GM12878 (cell line): Measurements from ENCODE around the gene FKBP6. TPM values are rescaled to one million over a fixed set of nuclear protein-coding genes. Genes with fewer than 3 reads are reported as not detected.

Source experiments
- ATAC-seq: fragments of 200-7000 bp; cut with Tn5 transposase; 3 replicates; pipeline ENCODE4 v1.9.1; 2020; ENCODE audit warnings: mild to moderate bottlenecking, moderate library complexity
- BruUV-seq: library from RNA; stranded (reverse); fragments of 400-500 nt; replicated peaks from 2 replicates; lab custom pipeline; 2021; lab: Mats Ljungman, UMichigan
- CTCF ChIA-PET: fragments of 300-600 bp; sonication (Branson Sonifier 250); formaldehyde crosslinking; extraction: SDS; loops from one replicate; lab custom pipeline; 2021; ENCODE audit warnings: inconsistent platforms; lab: Yijun Ruan, JAX
- POLR2A ChIA-PET: fragments of 350-600 bp; formaldehyde crosslinking; extraction: SDS; loops from one replicate; lab custom pipeline; 2021; ENCODE audit warnings: inconsistent platforms; lab: Charles Lee
- RAD21 ChIA-PET: fragments of 300-600 bp; sonication (Branson Sonifier 250); formaldehyde crosslinking; loops from one replicate; lab custom pipeline; 2023; ENCODE audit warnings: antibody characterized with exemption; ENCODE audit not compliant: unreplicated experiment; lab: Charles Lee
- SMC1A ChIA-PET: fragments of 300-600 bp; sonication (Branson Sonifier 250); formaldehyde crosslinking; loops from one replicate; lab custom pipeline; 2023; ENCODE audit not compliant: unreplicated experiment, uncharacterized antibody; lab: Charles Lee
- DNase-seq: peaks from one replicate; pipeline ENCODE4 v3.0.0-alpha.2; 2011; ENCODE audit warnings: low read depth, low spot score
- FAIRE-seq: peaks from 3 replicates; lab custom pipeline; 2011; peaks lifted over from hg19 to GRCh38; lab: Jason Lieb, UNC
- H2AFZ ChIP-seq: 2 replicates; pipeline ENCODE4 v1.6.0; 2011; ENCODE audit warnings: low read depth, low read length, control low read depth; ENCODE audit not compliant: control insufficient read depth
- H3K27ac ChIP-seq: 2 replicates; pipeline ENCODE4 v1.5.1; 2011; ENCODE audit warnings: control low read depth; ENCODE audit not compliant: control insufficient read depth, insufficient read depth
- H3K27me3 ChIP-seq, 2 experiments: replicated peaks in 1 of 2; 2 replicates each; pipeline versions ENCODE4 v1.6.0 to v1.6.1; 2011; ENCODE audit warnings: low read length in 1 of 2; ENCODE audit not compliant: control insufficient read depth in 2 of 2, insufficient read depth in 2 of 2
- H3K36me3 ChIP-seq, 2 experiments: 2 replicates each; pipeline ENCODE4 v1.5.1; 2011; ENCODE audit warnings: low read length in 1 of 2; ENCODE audit not compliant: control insufficient read depth in 2 of 2, insufficient read depth in 2 of 2
- H3K4me1 ChIP-seq: 2 replicates; pipeline ENCODE4 v1.6.1; 2011; ENCODE audit warnings: mild to moderate bottlenecking, low read length, moderate library complexity, mixed read lengths; ENCODE audit not compliant: control insufficient read depth, insufficient read depth
- H3K4me2 ChIP-seq: 2 replicates; pipeline ENCODE4 v1.6.0; 2011; ENCODE audit warnings: control low read depth; ENCODE audit not compliant: control insufficient read depth, insufficient read depth
- H3K4me3 ChIP-seq: fragments of 200-600 bp; sonication (generic); 2 replicates; pipeline ENCODE4 v1.5.1; 2016
- H3K79me2 ChIP-seq: 2 replicates; pipeline ENCODE4 v1.6.0; 2011; ENCODE audit warnings: low read length; ENCODE audit not compliant: control insufficient read depth, insufficient read depth
- H3K9ac ChIP-seq: 2 replicates; pipeline ENCODE4 v1.8.0; 2011; ENCODE audit warnings: low read length, control low read depth, mixed read lengths; ENCODE audit not compliant: control insufficient read depth, insufficient read depth
- H3K9me3 ChIP-seq: replicated peaks from 3 replicates; pipeline ENCODE4 v1.5.1; 2011; ENCODE audit warnings: mild to moderate bottlenecking, low read length; ENCODE audit not compliant: control insufficient read depth, insufficient read depth
- H4K20me1 ChIP-seq: 2 replicates; pipeline ENCODE4 v1.6.0; 2011; ENCODE audit not compliant: control insufficient read depth, insufficient read depth
- ATF3 ChIP-seq: IDR thresholded peaks from 2 replicates; pipeline ENCODE4 v1.6.1; 2011; ENCODE audit warnings: low read depth, mild to moderate bottlenecking, low read length, moderate library complexity, borderline replicate concordance; ENCODE audit errors: extremely low read depth
- FOS ChIP-seq: IDR thresholded peaks from 3 replicates; pipeline ENCODE4 v1.6.1; 2011; ENCODE audit warnings: borderline replicate concordance; ENCODE audit not compliant: insufficient read length; ENCODE audit errors: extremely low read depth
- HDAC2 ChIP-seq: fragments of 200-600 bp; sonication (generic); IDR thresholded peaks from 2 replicates; pipeline ENCODE4 v1.6.1; 2017
- MTA3 ChIP-seq: IDR thresholded peaks from 2 replicates; pipeline ENCODE4 v1.6.1; 2012; ENCODE audit warnings: low read length, inconsistent platforms, borderline replicate concordance
- POLR2AphosphoS2 ChIP-seq: IDR thresholded peaks from 2 replicates; pipeline ENCODE4 v1.6.1; 2011; ENCODE audit warnings: low read depth, mild to moderate bottlenecking, low read length, improper control_type of control experiment, moderate library complexity
- POLR2AphosphoS5 ChIP-seq: IDR thresholded peaks from 2 replicates; pipeline ENCODE4 v1.6.1; 2011; ENCODE audit warnings: mild to moderate bottlenecking, low read length, inconsistent platforms
- RUNX3 ChIP-seq: IDR thresholded peaks from 2 replicates; pipeline ENCODE4 v1.6.1; 2012; ENCODE audit warnings: low read length, inconsistent platforms
- TCF12 ChIP-seq: IDR thresholded peaks from 2 replicates; pipeline ENCODE4 v1.6.1; 2011; ENCODE audit warnings: low read depth, mild to moderate bottlenecking, low read length
- ZBED1 ChIP-seq: IDR thresholded peaks from 2 replicates; pipeline ENCODE4 v1.6.1; 2016; ENCODE audit warnings: borderline replicate concordance
- ZBTB11 ChIP-seq: fragments of 450-650 bp; formaldehyde crosslinking; IDR thresholded peaks from 2 replicates; pipeline ENCODE4 v1.5.0; 2022; ENCODE audit warnings: mild to moderate bottlenecking, missing genetic modification characterization
- ZZZ3 ChIP-seq: IDR thresholded peaks from 2 replicates; pipeline ENCODE4 v1.6.1; 2011; ENCODE audit warnings: low read depth; ENCODE audit not compliant: control insufficient read depth, insufficient read length
- WGBS: methylation state at CpG from one replicate; pipeline ENCODE4 v1.1.6; 2016; ENCODE audit warnings: low lambda C conversion rate; ENCODE audit not compliant: insufficient replicate concordance, insufficient coverage; ENCODE audit errors: missing lambda C conversion rate; 5-methylcytosine and 5-hydroxymethylcytosine counted together
- in situ Hi-C: fragments of 300-500 bp; cut with MboI; formaldehyde crosslinking; loops from 9 replicates; pipeline ENCODE4 v1.14.3; 2018; ENCODE audit warnings: mixed read lengths
- intact Hi-C: fragments of 100-400 bp; cut with micrococcal nuclease; formaldehyde crosslinking; loops from one replicate; pipeline ENCODE4 v1.14.2; 2022; ENCODE audit not compliant: unreplicated experiment
- polyA plus RNA-seq, 11 experiments: library from polyadenylated mRNA; depleted of rRNA in 4 of 11; unstranded in 6 of 11; stranded (reverse) in 5 of 11; fragments of >200 nt; fragmentation: Nextera tagmentation in 4 of 11; fragmentation: Illumina TruSeq in 1 of 11; extraction: Ambion mirVana in 4 of 11; extraction: Trizol in 1 of 11; gene quantifications; 1 replicate in 1 of 11; 2 replicates in 10 of 11; pipeline versions ENCODE4 v1.2.1 to v1.2.3, GENCODE V29; 2011 to 2016; ENCODE audit warnings: inconsistent platforms in 2 of 11, missing spikeins in 2 of 11, low read depth in 1 of 11
- total RNA-seq, 4 experiments: library from RNA; depleted of rRNA in 3 of 4; stranded (reverse); fragments of >200 nt in 3 of 4; fragmentation: Illumina TruSeq in 1 of 4; extraction: Trizol in 1 of 4; gene quantifications; 2 replicates each; pipeline versions ENCODE4 v1.2.1 to v1.2.3, GENCODE V29; 2013 to 2021
- TF ChIP-seq, protein P1 (sequence below): IDR thresholded peaks from 2 replicates; pipeline ENCODE4 v1.6.1; 2011; ENCODE audit warnings: low read depth, low read length, improper control_type of control experiment, borderline replicate concordance
- TF ChIP-seq, protein P2 (sequence below): IDR thresholded peaks from 2 replicates; pipeline ENCODE4 v1.6.1; 2011; ENCODE audit warnings: borderline replicate concordance, low read depth, mild to moderate bottlenecking, moderate library complexity, low read length; ENCODE audit not compliant: insufficient read depth, poor library complexity, severe bottlenecking

Gene FKBP6
- total and polyA plus RNA-seq, 10 of the 15 experiments (the other 5 are each of a cell fraction or from before 2014, with no cell fraction given): not detected

GRCh38 chr7:73345951-73346350, 18.0 kb downstream of the FKBP6 start (continued):
- TF ChIP-seq ATF3: no peak
- no peak for TF ChIP-seq POLR2AphosphoS5
- no peak for TF ChIP-seq POLR2AphosphoS2
- TF ChIP-seq ZZZ3: no peak

DNA sequence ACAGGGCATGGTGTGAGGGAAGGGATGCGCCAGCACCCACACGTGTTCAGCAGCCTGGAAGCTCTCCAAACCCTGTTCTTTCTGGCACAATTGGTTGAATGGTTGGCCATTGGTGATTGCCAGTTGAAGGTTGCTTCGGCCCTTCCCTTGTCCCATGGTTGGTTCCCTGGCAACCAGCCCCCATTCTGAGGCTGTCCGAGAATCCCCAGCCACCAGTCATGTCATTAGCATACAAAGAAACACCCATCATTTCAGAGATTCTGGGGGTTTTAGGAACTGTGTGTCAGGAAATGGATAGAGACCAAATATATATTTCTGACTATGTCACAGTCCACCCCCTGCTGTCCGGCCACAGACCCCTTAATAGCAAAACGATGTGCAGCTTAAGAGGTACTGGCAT, 21.8 kb downstream of the FKBP6 start:
- FAIRE-seq: no peak
- ATAC-seq: no peak
- H2AFZ ChIP-seq: no peak overlapping the region
- no peaks in the 10 kb centered on the region for H4K20me1 ChIP-seq
- TF ChIP-seq, protein P1, sequence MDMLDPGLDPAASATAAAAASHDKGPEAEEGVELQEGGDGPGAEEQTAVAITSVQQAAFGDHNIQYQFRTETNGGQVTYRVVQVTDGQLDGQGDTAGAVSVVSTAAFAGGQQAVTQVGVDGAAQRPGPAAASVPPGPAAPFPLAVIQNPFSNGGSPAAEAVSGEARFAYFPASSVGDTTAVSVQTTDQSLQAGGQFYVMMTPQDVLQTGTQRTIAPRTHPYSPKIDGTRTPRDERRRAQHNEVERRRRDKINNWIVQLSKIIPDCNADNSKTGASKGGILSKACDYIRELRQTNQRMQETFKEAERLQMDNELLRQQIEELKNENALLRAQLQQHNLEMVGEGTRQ: no peak
- no peak for TF ChIP-seq TCF12
- no peak for TF ChIP-seq ZBTB11 (CRISPR knock-in tag)
- TF ChIP-seq HDAC2: no peak
- TF ChIP-seq MTA3: no peak
- TF ChIP-seq FOS: no peak
- TF ChIP-seq ZBED1: no peak
- TF ChIP-seq, protein P2, sequence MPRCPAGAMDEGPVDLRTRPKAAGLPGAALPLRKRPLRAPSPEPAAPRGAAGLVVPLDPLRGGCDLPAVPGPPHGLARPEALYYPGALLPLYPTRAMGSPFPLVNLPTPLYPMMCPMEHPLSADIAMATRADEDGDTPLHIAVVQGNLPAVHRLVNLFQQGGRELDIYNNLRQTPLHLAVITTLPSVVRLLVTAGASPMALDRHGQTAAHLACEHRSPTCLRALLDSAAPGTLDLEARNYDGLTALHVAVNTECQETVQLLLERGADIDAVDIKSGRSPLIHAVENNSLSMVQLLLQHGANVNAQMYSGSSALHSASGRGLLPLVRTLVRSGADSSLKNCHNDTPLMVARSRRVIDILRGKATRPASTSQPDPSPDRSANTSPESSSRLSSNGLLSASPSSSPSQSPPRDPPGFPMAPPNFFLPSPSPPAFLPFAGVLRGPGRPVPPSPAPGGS: no peak
- no peak for TF ChIP-seq RUNX3
- no TSS peak for BruUV-seq
- in situ Hi-C loops: no loop called here
- no peak overlapping the region for H3K9ac ChIP-seq
- H3K79me2 ChIP-seq: no peaks in the 10 kb centered on the region
- H3K27me3 ChIP-seq: no peaks in the 10 kb centered on the region; a peak in 2 of 4 replicates
- H3K9me3 ChIP-seq: no peaks in the 10 kb centered on the region
- no peaks in the 10 kb centered on the region for H3K36me3 ChIP-seq
- no peak overlapping the region for H3K4me3 ChIP-seq
- no peak overlapping the region for H3K27ac ChIP-seq
- WGBS: 40% methylated on average over 6 of the region's 6 CpGs
- H3K4me1 ChIP-seq: no peaks in the 10 kb centered on the region
- intact Hi-C loops: no loop called here
- POLR2A ChIA-PET: no interaction called here
- H3K4me2 ChIP-seq: no peak overlapping the region
- CTCF ChIA-PET: no interaction called here
- RAD21 ChIA-PET: no interaction called here
- no peak for DNase-seq
- SMC1A ChIA-PET: interaction anchor here (0.5 kb wide), 1 partner anchor 16 kb away, joined by 3 read pairs; no protein-coding TSS in a partner anchor
